Pancreas (tissue), 10 donors: ENCODE measurements around the gene CCL2. TPM values are rescaled to one million over a fixed set of nuclear protein-coding genes. Genes with fewer than 3 reads are reported as not detected.
A peak's percentile ranks its signal among the peaks of the same experiment; 100 is the strongest.

ENCODE experiments used
- ATAC-seq, 4 donors: fragments of 200-7000 bp; cut with Tn5 transposase; one replicate each; pipeline versions ENCODE4 v1.8.0 to v1.9.1; 2020; ENCODE audit warnings: mild to moderate bottlenecking in 4 of 4, moderate library complexity in 4 of 4
- DNase-seq, 6 donors: peaks; one replicate each; pipeline ENCODE4 v3.0.0-alpha.2; 2020
- FAIRE-seq: peaks from 2 replicates; lab custom pipeline; 2012; peaks lifted over from hg19 to GRCh38; lab: Jason Lieb, UNC
- H3K27ac ChIP-seq, 4 donors: fragments of 200-600 bp; sonication (generic); 1 replicate in 3 of 4; 2 replicates in 1 of 4; pipeline versions ENCODE4 v1.5.0 to v1.8.0; 2020
- H3K27me3 ChIP-seq, 4 donors: fragments of 200-600 bp; one replicate each; pipeline ENCODE4 v1.8.0; 2021
- H3K36me3 ChIP-seq, 3 donors: fragments of 200-600 bp; sonication (generic) in 1 of 3; one replicate each; pipeline versions ENCODE4 v1.5.0 to v1.8.0; 2020 to 2021
- H3K4me1 ChIP-seq, 3 donors: fragments of 200-600 bp; one replicate each; pipeline ENCODE4 v1.8.0; 2021
- H3K4me3 ChIP-seq, 4 donors: fragments of 200-600 bp; sonication (generic) in 2 of 4; one replicate each; pipeline versions ENCODE4 v1.5.0 to v1.8.0; 2020 to 2021
- H3K9me3 ChIP-seq, 4 donors: fragments of 200-600 bp; one replicate each; pipeline ENCODE4 v1.8.0; 2021
- WGBS, 2 donors: extraction: QIAGEN DNeasy Blood & Tissue Kit; methylation state at CpG; one replicate each; pipeline ENCODE4 v1.1.7; 2013; 5-methylcytosine and 5-hydroxymethylcytosine counted together
- intact Hi-C, 3 donors: fragments of 100-400 bp; cut with DNase I; formaldehyde crosslinking; loops; one replicate each; pipeline versions ENCODE4 v1.11.1 to v1.14.2; 2022
- polyA plus RNA-seq, 2 donors: library from polyadenylated mRNA; stranded (reverse); fragments of 200-250 nt; gene quantifications; one replicate each; pipeline ENCODE4 v1.2.3, GENCODE V29; 2013
- total RNA-seq, 6 donors: library from RNA; stranded (reverse); fragmentation: NEBNext Ultra II Directional in 4 of 6; extraction: Animal tissue kit (Norgen Biotek cat#: 25700) in 4 of 6; gene quantifications; one replicate each; pipeline versions ENCODE4 v1.2.1 to v1.2.4, GENCODE V29; 2021 to 2023
- TF ChIP-seq, protein P1 (sequence below), 4 donors: fragments of 200-600 bp; sonication (generic) in 3 of 4; IDR thresholded peaks; one replicate each; pipeline versions ENCODE4 v1.5.0 to v1.8.0; 2021; ENCODE audit warnings: antibody characterized with exemption in 4 of 4
- donor health status: healthy with polysubstance abuse.
- donor health status: DM: no; HTN: no; CAD: no; lungs with moderate emphysema.
- donor health status: DM: no; HTN: no; CAD: no.
- donor health status: control.
- donor health status: control.
- donor health status: Bipolar disorder and iron deficiency.
- donor health status: DM: yes; HTN: yes; CAD: no.
- donor health status: DM: no; HTN: no; CAD: no.
- donor health status: DM: no; HTN: no; CAD: no.
- donor health status: DM: yes; HTN: yes; CAD: no.

Gene CCL2
- total and polyA plus RNA-seq, 8 donors, result 5.6 to 293 (median 75.5) TPM

DNA sequence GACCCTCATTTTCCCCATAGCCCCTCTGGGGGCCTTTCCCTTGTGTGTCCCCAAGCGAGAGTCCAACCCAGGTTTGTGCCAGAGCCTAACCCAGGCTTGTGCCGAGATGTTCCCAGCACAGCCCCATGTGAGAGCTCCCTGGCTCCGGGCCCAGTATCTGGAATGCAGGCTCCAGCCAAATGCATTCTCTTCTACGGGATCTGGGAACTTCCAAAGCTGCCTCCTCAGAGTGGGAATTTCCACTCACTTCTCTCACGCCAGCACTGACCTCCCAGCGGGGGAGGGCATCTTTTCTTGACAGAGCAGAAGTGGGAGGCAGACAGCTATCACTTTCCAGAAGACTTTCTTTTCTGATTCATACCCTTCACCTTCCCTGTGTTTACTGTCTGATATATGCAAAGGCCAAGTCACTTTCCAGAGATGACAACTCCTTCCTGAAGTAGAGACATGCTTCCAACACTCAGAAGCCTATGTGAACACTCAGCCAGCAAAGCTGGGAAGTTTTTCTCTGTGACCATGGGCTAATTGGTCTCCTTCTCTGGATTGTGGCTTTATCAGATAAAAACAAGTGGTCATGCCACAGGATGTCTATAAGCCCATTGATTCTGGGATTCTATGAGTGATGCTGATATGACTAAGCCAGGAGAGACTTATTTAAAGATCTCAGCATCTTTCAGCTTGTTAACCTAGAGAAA lies 2.5 kb upstream of the CCL2 start:
- H3K4me1 ChIP-seq, result peaks cover 0 to 54% (median 12%) of the 10 kb centered on the region in 3 donors
- H3K9me3 ChIP-seq, result no peaks in the 10 kb centered on the region
- TF ChIP-seq, protein P1, sequence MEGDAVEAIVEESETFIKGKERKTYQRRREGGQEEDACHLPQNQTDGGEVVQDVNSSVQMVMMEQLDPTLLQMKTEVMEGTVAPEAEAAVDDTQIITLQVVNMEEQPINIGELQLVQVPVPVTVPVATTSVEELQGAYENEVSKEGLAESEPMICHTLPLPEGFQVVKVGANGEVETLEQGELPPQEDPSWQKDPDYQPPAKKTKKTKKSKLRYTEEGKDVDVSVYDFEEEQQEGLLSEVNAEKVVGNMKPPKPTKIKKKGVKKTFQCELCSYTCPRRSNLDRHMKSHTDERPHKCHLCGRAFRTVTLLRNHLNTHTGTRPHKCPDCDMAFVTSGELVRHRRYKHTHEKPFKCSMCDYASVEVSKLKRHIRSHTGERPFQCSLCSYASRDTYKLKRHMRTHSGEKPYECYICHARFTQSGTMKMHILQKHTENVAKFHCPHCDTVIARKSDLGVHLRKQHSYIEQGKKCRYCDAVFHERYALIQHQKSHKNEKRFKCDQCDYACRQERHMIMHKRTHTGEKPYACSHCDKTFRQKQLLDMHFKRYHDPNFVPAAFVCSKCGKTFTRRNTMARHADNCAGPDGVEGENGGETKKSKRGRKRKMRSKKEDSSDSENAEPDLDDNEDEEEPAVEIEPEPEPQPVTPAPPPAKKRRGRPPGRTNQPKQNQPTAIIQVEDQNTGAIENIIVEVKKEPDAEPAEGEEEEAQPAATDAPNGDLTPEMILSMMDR (IDR thresholded peaks at IDR 0.05), result no peak
- H3K27me3 ChIP-seq, result no peaks in the 10 kb centered on the region
- ATAC-seq (peak; percentile 66 to 83 (median 72)), DNase-seq (peak; percentile 79 to 85 (median 81)), FAIRE-seq (peak; percentile 63)
- 8 to 9% methylated on average over 6 of the region's 6 CpGs for WGBS, 2 donors
- intact Hi-C loops, result no loop called here
- no peaks in the 10 kb centered on the region for H3K36me3 ChIP-seq
- H3K27ac ChIP-seq, result peak overlapping the region; percentile 46 to 75 (median 69)
- no peak overlapping the region for H3K4me3 ChIP-seq

- intact Hi-C loops, result no loop called here
Measured at GRCh38 chr17:34253139-34253525, 2.0 kb upstream of the CCL2 start.

GRCh38 chr17:34254146-34254545 lies 939 bp upstream of the CCL2 start:
- Histone ChIP-seq H3K27me3 (no peaks in the 10 kb centered on the region), H3K36me3 (no peaks in the 10 kb centered on the region), H3K4me3 (no peak overlapping the region), H3K9me3 (no peaks in the 10 kb centered on the region), H3K4me1 (peaks cover 0 to 49% (median 12%) of the 10 kb centered on the region in 3 donors), H3K27ac (peak overlapping the region; percentile 6 to 75 (median 52))
- WGBS, 2 donors, result 34 to 38% methylated on average over 3 of the region's 3 CpGs
- no peak for DNase-seq
- intact Hi-C loops, result no loop called here
- TF ChIP-seq, protein P1 (IDR thresholded peaks at IDR 0.05), result no peak
- FAIRE-seq, result no peak
- ATAC-seq, result peak in 3 of 4 donors; percentile 2 to 32 (median 7)

More at GRCh38 chr17:34253139-34253525, 2.0 kb upstream of the CCL2 start:
- WGBS, 2 donors, result 41 to 53% methylated on average over 3 of the region's 3 CpGs
- DNase-seq (no peak), FAIRE-seq (no peak), ATAC-seq (no peak)
- Histone ChIP-seq H3K36me3 (no peaks in the 10 kb centered on the region), H3K27me3 (no peaks in the 10 kb centered on the region), H3K4me3 (no peak overlapping the region), H3K27ac (peak overlapping the region; percentile 46 to 75 (median 69)), H3K9me3 (no peaks in the 10 kb centered on the region), H3K4me1 (peaks cover 0 to 54% (median 12%) of the 10 kb centered on the region in 3 donors)
- TF ChIP-seq, protein P1 (IDR thresholded peaks at IDR 0.05), result no peak

DNA sequence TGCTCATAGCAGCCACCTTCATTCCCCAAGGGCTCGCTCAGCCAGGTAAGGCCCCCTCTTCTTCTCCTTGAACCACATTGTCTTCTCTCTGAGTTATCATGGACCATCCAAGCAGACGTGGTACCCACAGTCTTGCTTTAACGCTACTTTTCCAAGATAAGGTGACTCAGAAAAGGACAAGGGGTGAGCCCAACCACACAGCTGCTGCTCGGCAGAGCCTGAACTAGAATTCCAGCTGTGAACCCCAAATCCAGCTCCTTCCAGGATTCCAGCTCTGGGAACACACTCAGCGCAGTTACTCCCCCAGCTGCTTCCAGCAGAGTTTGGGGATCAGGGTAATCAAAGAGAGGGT lies 272 bp downstream of the CCL2 start:
- no peaks in the 10 kb centered on the region for H3K27me3 ChIP-seq
- peak overlapping the region in 3 of 4 donors; percentile 5 to 42 (median 8) for H3K4me3 ChIP-seq
- ATAC-seq (no peak), FAIRE-seq (no peak), DNase-seq (no peak)
- TF ChIP-seq, protein P1 (IDR thresholded peaks at IDR 0.05), result no peak
- H3K4me1 ChIP-seq, result peaks cover 0 to 38% (median 12%) of the 10 kb centered on the region in 3 donors
- peak overlapping the region in 3 of 4 donors; percentile 38 to 75 (median 68) for H3K27ac ChIP-seq
- intact Hi-C loops, result no loop called here
- H3K36me3 ChIP-seq, result no peaks in the 10 kb centered on the region
- WGBS, 2 donors, result 28 to 31% methylated on average over 5 of the region's 5 CpGs
- H3K9me3 ChIP-seq, result no peaks in the 10 kb centered on the region

DNA sequence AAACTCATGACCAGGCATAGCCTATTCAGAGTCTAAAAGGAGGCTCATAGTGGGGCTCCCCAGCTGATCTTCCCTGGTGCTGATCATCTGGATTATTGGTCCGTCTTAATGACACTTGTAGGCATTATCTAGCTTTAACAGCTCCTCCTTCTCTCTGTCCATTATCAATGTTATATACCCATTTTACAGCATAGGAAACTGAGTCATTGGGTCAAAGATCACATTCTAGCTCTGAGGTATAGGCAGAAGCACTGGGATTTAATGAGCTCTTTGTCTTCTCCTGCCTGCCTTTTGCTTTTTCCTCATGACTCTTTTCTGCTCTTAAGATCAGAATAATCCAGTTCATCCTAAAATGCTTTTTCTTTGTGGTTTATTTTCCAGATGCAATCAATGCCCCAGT lies 756 bp downstream of the CCL2 start:
- ATAC-seq, result no peak
- TF ChIP-seq, protein P1 (IDR thresholded peaks at IDR 0.05), result no peak
- H3K9me3 ChIP-seq, result no peaks in the 10 kb centered on the region
- peak overlapping the region in 2 of 4 donors; percentile 8 to 42 for H3K4me3 ChIP-seq
- FAIRE-seq, result no peak
- no peaks in the 10 kb centered on the region for H3K27me3 ChIP-seq
- peak overlapping the region in 2 of 4 donors; percentile 68 to 75 for H3K27ac ChIP-seq
- 63 to 65% methylated on average over 1 of the region's 1 CpG for WGBS, 2 donors
- H3K36me3 ChIP-seq, result no peaks in the 10 kb centered on the region
- H3K4me1 ChIP-seq, result peaks cover 0 to 35% (median 12%) of the 10 kb centered on the region in 3 donors
- intact Hi-C loops, result no loop called here
- DNase-seq, result no peak
